H1 (cell line): ENCODE data around the gene EFR3B. TPM values are rescaled to one million over a fixed set of nuclear protein-coding genes. Genes with fewer than 3 reads are reported as not detected.
A peak's percentile ranks its signal among the peaks of the same experiment; 100 is the strongest.

Experiments
- BCL11A ChIP-seq, 2 experiments: IDR thresholded peaks; one replicate each; pipeline ENCODE4 v1.6.1; 2011; ENCODE audit warnings: low read depth in 2 of 2, low read length in 2 of 2, mild to moderate bottlenecking in 2 of 2
- BRCA1 ChIP-seq: IDR thresholded peaks from 2 replicates; pipeline ENCODE4 v1.6.1; 2012; ENCODE audit warnings: low read depth, low read length, improper control_type of control experiment
- CBX8 ChIP-seq: fragments of 300-800, 300-1000 bp; sonication (generic); IDR thresholded peaks from 2 replicates; pipeline ENCODE4 v1.7.1; 2016; ENCODE audit warnings: low read depth, low read length, borderline replicate concordance
- CTCF ChIP-seq, 3 experiments: IDR thresholded peaks; 1 replicate in 2 of 3; 2 replicates in 1 of 3; pipeline versions ENCODE4 v1.5.1 to v1.6.1; 2011; ENCODE audit warnings: low read length in 3 of 3, mild to moderate bottlenecking in 3 of 3, inconsistent platforms in 2 of 3, low read depth in 1 of 3, moderate library complexity in 1 of 3; ENCODE audit not compliant: insufficient read depth in 1 of 3; ENCODE audit errors: control extremely low read depth in 1 of 3
- EZH2 ChIP-seq: fragments of 200-600 bp; sonication (generic); IDR thresholded peaks from 2 replicates; pipeline ENCODE4 v1.7.1; 2012; ENCODE audit warnings: low read depth, mild to moderate bottlenecking, moderate library complexity, low read length, inconsistent platforms; ENCODE audit not compliant: severe bottlenecking
- GTF2F1 ChIP-seq: IDR thresholded peaks from 2 replicates; pipeline ENCODE4 v1.6.1; 2012; ENCODE audit warnings: low read depth, low read length, improper control_type of control experiment, borderline replicate concordance
- KDM4A ChIP-seq: IDR thresholded peaks from one replicate; pipeline ENCODE4 v1.7.1; 2012; ENCODE audit warnings: low read depth, mild to moderate bottlenecking, moderate library complexity, low read length, inconsistent platforms; ENCODE audit not compliant: severe bottlenecking
- MAFK ChIP-seq: IDR thresholded peaks from 2 replicates; pipeline ENCODE4 v1.6.1; 2012; ENCODE audit warnings: low read depth, mild to moderate bottlenecking, improper control_type of control experiment, low read length
- RAD21 ChIP-seq, 2 experiments: IDR thresholded peaks in 1 of 2; conservative IDR thresholded peaks in 1 of 2; 2 replicates each; pipeline ENCODE4 v1.6.1; 2011; ENCODE audit warnings: low read depth in 2 of 2, low read length in 2 of 2, improper control_type of control experiment in 1 of 2, inconsistent platforms in 1 of 2, mild to moderate bottlenecking in 1 of 2, moderate library complexity in 1 of 2
- RXRA ChIP-seq: IDR thresholded peaks from 2 replicates; pipeline ENCODE4 v1.6.1; 2011; ENCODE audit warnings: low read depth, mild to moderate bottlenecking, low read length, moderate library complexity; ENCODE audit not compliant: insufficient read depth
- SIRT6 ChIP-seq: IDR thresholded peaks from one replicate; pipeline ENCODE4 v1.7.1; 2012; ENCODE audit warnings: low read length, inconsistent platforms
- SP1 ChIP-seq: IDR thresholded peaks from 2 replicates; pipeline ENCODE4 v1.6.1; 2011; ENCODE audit warnings: low read depth, low read length
- SRF ChIP-seq: IDR thresholded peaks from 2 replicates; pipeline ENCODE4 v1.6.1; 2011; ENCODE audit warnings: mild to moderate bottlenecking, low read depth, low read length, moderate library complexity
- TAF1 ChIP-seq: IDR thresholded peaks from 2 replicates; pipeline ENCODE4 v1.6.1; 2011; ENCODE audit warnings: mild to moderate bottlenecking, low read depth, low read length
- TEAD4 ChIP-seq: IDR thresholded peaks from 2 replicates; pipeline ENCODE4 v1.6.1; 2012; ENCODE audit warnings: low read depth, low read length, inconsistent platforms, mixed read lengths
- YY1 ChIP-seq: IDR thresholded peaks from 2 replicates; pipeline ENCODE4 v1.6.1; 2011; ENCODE audit warnings: low read depth, mild to moderate bottlenecking, low read length
- ZNF274 ChIP-seq: IDR thresholded peaks from 2 replicates; pipeline ENCODE4 v1.7.0; 2012; ENCODE audit warnings: low read length, borderline replicate concordance; ENCODE audit errors: extremely low read depth
- polyA plus RNA-seq, 7 experiments: library from polyadenylated mRNA; depleted of rRNA in 3 of 7; stranded (reverse) in 5 of 7; unstranded in 2 of 7; fragments of >200 nt in 5 of 7; fragments of 200-250 nt in 2 of 7; gene quantifications; 1 replicate in 5 of 7; 2 replicates in 1 of 7; 4 replicates in 1 of 7; pipeline versions ENCODE4 v1.2.1 to v1.2.3, GENCODE V29; 2011 to 2013; ENCODE audit warnings: missing spikeins in 2 of 7, mixed read lengths in 2 of 7
- total RNA-seq: library from RNA; stranded (reverse); fragmentation: NEBNext Ultra II Directional; extraction: Animal tissue kit (Norgen Biotek cat#: 25700); gene quantifications from 2 replicates; pipeline ENCODE4 v1.2.1, GENCODE V29; 2021
- TF ChIP-seq, protein P1 (sequence below): IDR thresholded peaks from 2 replicates; pipeline ENCODE4 v1.6.1; 2012; ENCODE audit warnings: inconsistent platforms
- TF ChIP-seq, protein P2 (sequence below): IDR thresholded peaks from 2 replicates; pipeline ENCODE4 v1.6.1; 2012; ENCODE audit warnings: low read length, inconsistent platforms

EFR3B gene
- total and polyA plus RNA-seq, 2 of the 8 experiments (the other 6 are each of a cell fraction or from before 2014, with no cell fraction given), result 3.4 to 9.6 TPM

- TF ChIP-seq YY1 (peak; percentile 62; the same call in 1 of the 2 replicates), CBX8 (no peak), SRF (no peak), ZNF274 (no peak), EZH2 (no peak), GTF2F1 (no peak), RXRA (no peak), BRCA1 (no peak), BCL11A (IDR thresholded peaks at IDR 0.05; ENCODE audit: low read depth in 2 of 2, low read length in 2 of 2) (no peak), SP1 (no peak), TAF1 (no peak), MAFK (no peak), TEAD4 (no peak), SIRT6 (no peak), RAD21 (IDR thresholded peaks at IDR 0.05 in 1 of 2, conservative IDR thresholded peaks at IDR 0.05 in 1 of 2; ENCODE audit: low read depth in 2 of 2, low read length in 2 of 2) (peak; percentile 82 to 87), KDM4A (no peak), CTCF (IDR thresholded peaks at IDR 0.05; ENCODE audit: control extremely low read depth in 1 of 3, insufficient read depth in 1 of 3, low read depth in 1 of 3, low read length in 3 of 3) (peak; percentile 66 to 82 (median 79))
- TF ChIP-seq, protein P1, sequence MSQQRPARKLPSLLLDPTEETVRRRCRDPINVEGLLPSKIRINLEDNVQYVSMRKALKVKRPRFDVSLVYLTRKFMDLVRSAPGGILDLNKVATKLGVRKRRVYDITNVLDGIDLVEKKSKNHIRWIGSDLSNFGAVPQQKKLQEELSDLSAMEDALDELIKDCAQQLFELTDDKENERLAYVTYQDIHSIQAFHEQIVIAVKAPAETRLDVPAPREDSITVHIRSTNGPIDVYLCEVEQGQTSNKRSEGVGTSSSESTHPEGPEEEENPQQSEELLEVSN, result no peak
- TF ChIP-seq, protein P2, sequence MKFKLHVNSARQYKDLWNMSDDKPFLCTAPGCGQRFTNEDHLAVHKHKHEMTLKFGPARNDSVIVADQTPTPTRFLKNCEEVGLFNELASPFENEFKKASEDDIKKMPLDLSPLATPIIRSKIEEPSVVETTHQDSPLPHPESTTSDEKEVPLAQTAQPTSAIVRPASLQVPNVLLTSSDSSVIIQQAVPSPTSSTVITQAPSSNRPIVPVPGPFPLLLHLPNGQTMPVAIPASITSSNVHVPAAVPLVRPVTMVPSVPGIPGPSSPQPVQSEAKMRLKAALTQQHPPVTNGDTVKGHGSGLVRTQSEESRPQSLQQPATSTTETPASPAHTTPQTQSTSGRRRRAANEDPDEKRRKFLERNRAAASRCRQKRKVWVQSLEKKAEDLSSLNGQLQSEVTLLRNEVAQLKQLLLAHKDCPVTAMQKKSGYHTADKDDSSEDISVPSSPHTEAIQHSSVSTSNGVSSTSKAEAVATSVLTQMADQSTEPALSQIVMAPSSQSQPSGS, result no peak
Measured at GRCh38 chr2:25165992-25166875, 124.4 kb downstream of the EFR3B start (continued).
